ENCODE results near the gene NRG3.
"Not testable (repeated sequence)": the region's sequence is repeated elsewhere in the genome, so short reads cannot be mapped to it uniquely, and the experiment has no call there.

NRG3 gene

GRCh38 chr10:82574081-82574480 is 699.1 kb downstream of the NRG3 start:
- no peak for DNase-seq (ENCODE audit: low read depth in 2 of 2)

DNA sequence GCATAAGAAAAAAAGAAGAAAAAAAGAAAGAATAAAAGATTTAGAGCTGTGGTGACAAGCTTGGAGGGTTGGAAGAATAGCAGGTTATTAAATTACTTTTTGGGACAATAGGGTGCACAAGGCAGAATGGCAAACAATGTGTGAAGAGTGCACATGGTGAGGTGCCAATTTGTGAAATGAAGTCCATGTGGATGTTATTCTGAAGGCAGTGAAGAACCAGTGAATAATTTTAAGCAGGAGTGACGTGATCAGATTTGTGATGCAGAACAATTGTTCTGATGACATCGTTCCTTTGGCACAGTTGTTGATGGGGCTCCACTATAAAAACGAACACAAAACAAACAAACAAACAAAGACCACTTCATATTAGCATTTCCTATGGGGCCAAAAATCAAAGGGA is 700.3 kb downstream of the NRG3 start:
- DNase-seq (ENCODE audit: low read depth in 2 of 2), result no peak

- no peak for DNase-seq (ENCODE audit: low read depth in 2 of 2)
Measured at GRCh38 chr10:82576093-82576492, 701.1 kb downstream of the NRG3 start.

DNA sequence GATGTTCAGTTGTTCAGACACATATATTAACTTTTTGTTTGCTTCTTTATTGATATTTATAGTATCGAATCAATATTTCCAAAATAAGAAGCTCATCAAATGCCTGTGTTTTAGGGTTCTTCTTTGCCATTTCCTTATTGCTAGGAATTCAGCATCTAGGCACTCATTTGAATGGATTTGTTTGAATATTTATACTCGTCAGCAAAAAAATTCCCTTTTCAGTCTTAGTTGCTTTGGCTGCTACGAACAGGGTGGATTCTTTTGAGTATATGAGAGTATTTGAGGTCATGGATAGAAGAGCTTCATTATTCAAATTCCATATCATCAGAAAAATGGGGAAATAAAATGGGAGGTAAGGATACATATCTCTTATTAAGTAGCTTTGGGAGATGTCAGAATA is 706.9 kb downstream of the NRG3 start:
- DNase-seq (ENCODE audit: low read depth in 2 of 2), result no peak

- DNase-seq (ENCODE audit: low read depth in 2 of 2), result no peak
Measured at GRCh38 chr10:82591421-82591820, 716.4 kb downstream of the NRG3 start.

DNA sequence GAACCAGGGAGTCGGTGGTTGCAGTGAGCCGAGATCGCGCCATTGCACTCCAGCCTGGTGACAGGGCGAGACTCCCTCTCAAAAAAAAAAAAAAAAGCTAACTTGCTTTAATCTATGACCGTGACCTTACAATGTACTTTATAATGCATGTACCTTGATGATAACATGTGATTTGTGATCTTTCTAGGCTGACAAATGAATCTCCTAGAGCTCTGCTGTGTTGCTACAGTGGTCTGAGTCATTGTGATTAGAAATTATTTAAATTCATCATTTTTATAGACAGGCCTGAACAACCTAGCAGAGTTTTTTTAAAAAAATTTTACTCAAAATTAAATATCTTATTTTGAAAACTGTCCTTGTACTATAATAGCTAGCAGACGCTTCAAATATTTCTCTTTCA is 722.8 kb downstream of the NRG3 start:
- DNase-seq (ENCODE audit: low read depth in 2 of 2), result no peak

DNA sequence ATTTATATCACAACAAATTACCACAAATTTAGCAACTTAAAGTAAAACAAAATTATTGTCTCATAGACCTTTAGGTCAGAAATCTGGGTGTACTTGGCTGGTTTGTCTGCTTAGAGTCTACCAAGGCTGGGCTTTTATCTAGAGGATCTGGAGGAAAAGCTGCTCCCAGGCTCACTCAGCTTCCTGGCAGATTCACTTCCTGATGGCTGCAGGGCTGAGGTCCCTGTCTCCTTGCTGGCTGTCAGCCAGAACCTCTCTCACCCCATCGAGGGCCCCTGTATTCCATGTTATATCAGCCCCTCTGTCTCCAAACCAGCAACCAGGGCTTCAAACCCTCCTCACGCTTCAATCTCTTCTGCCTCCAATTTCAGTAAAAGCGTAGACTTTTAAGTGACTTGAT is 734.9 kb downstream of the NRG3 start:
- no peak for DNase-seq (ENCODE audit: low read depth in 2 of 2)

- no peak for DNase-seq (ENCODE audit: low read depth in 2 of 2)
Measured at GRCh38 chr10:82618007-82618406, 743.0 kb downstream of the NRG3 start.

DNA sequence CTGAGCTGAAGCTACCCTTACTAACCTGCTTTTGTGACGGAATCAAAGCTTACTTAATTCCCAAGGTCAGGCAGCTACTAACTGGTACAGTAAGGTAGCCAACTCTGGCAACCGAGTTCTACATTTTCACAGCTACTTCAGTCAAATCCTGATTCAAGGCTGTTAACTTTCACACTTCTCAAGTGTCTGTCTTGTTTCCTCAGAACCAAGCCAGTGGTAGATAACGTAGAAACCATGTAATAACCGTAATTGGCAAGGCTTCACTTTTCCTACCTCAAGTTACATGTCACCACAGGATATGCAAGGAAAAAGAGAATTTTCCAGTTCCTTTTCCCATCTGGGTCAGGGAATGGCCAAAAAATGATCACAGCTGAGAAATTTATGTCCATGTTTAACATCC is 746.7 kb downstream of the NRG3 start:
- no peak for DNase-seq (ENCODE audit: low read depth in 2 of 2)

- no peak for DNase-seq (ENCODE audit: low read depth in 2 of 2)
Measured at GRCh38 chr10:82622479-82622878, 747.5 kb downstream of the NRG3 start.

DNA sequence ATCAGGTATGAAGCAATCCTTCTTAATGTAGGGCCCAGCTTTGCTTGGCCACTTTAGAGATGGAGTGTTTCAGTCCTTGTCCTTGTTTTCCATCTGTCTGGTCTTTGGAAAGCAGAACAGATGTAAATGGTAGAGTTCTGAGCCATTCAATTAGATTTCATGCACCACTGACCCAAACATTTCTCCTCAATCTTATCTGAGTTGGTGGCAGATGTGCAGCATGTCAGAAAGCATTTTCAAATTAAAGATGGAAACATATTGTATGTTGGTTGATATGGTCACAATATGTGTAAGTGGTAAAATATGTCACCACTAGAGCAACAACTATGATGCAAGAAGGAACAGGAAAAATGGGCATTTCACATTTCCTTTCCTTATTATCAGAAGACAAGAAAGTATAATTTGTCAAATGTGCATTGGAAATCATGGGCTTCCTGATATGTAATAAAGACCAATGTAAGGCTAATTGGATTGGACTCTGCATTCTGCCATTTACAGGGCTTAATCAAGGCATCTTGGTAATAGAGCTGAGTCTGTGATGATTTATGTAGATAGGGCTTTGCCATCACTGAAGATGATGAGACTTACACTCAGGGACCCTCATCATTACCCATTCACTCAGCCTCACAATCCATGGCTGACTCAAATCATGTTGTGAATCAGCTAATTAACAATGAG is 750.7 kb downstream of the NRG3 start:
- DNase-seq (ENCODE audit: low read depth in 2 of 2), result no peak

DNA sequence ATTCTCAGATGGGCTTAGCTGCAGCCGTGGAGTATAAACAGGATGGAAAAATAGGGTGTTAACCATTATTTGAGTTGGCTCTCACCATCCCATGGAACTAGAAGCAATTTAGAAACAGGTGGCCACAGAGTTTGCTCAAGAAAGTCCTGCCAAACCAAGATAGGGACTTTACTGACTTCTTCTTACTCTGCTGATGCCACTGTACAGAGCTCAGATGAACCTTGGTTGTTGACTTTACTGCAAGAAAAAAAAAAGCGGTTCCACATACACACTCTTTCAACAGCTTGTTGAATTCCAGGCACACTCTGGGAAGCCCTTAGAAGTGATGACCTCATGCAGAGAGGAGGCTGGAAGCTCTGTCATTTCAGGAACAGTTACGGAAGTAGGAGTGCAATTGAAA is 753.4 kb downstream of the NRG3 start:
- no peak for DNase-seq (ENCODE audit: low read depth in 2 of 2)

DNA sequence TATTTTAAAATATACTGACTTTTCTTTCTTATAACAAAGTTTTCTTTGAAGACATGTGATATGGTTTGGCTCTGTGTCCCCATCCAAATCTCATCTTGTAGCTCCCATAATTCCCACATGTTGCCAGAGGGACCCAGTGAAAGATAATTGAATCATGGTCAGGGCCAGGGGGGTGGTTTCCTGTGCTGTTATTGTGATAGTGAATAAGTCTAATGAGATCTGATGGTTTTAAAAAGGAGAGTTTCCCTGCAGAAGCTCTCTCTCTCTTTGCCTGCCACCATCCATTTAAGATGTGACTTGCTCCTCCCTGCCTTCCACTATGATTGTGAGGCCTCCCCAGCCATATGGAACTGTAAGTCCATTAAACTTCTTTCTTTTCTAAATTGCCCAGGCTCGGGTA is 768.1 kb downstream of the NRG3 start:
- DNase-seq (ENCODE audit: low read depth in 2 of 2), result no peak

GRCh38 chr10:82643601-82644000 is 768.6 kb downstream of the NRG3 start:
- no peak for DNase-seq (ENCODE audit: low read depth in 2 of 2)

GRCh38 chr10:82645221-82645620 is 770.2 kb downstream of the NRG3 start:
- DNase-seq (ENCODE audit: low read depth in 2 of 2), result no peak

DNA sequence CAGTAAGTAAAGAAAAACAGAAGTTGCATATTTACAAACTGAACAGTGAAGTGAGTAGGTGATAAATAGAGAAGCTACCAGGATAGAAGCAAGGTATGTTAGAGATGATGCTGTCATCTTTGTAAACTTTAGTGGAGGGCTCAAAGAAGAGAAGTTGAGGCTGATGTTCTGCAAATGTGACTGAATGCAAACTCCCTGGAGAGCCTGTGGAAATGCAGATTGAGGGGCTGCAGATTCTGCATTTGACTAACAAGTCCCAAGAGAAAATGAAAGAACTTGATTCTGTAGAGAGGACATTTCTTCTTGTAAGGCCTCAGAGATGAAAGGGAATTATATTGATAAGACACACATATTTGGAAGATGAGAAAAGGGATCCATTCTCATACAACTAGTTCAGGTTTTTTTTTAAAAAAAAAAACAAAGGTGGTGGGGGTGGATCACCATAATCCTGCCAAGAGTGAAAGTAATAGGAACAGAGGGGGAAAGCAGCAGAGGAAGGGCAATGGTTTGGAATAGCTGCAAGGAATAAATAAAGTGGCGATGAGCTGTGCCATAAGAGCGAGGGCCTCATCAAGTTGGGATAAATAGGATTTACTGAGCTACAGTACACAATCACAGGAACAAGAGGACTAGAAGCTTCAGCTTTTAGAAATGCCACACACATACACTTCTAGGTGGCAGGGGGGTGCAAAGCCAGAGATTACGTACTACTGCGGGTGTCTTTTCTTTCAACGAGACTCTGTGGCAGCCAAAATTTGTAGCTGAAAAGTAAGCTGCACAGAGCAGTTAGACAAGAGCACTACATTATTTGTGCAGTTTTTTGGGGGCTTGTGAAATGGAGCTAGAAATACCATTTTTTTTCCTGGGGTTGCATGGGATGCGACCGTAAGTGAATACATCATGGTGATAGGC is 778.5 kb downstream of the NRG3 start:
- no peak for DNase-seq (ENCODE audit: low read depth in 2 of 2)

DNA sequence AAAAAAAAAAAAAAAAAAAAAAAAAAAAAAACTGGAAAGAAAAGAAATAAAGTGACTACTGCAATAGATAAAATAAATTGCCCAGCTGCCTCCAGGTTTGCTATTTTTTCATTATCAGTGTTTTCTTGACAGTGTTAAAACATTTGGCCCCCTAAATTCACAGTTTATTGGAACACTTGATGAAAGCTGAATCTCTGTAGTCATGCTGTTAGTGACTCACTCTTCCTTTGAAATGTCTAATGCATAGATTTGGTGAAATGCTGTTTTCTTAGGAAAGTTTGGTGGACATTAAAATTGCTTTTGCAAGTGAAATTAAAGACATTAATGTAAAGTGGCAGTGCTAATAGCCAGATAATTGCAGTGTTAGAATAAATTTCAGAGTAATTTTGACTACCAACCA is 785.2 kb downstream of the NRG3 start:
- no peak for DNase-seq (ENCODE audit: low read depth in 2 of 2)

GRCh38 chr10:82660986-82661385 is 786.0 kb downstream of the NRG3 start:
- no peak for DNase-seq (ENCODE audit: low read depth in 2 of 2)

- DNase-seq (ENCODE audit: low read depth in 2 of 2), result no peak
Measured at GRCh38 chr10:82661701-82662100, 786.7 kb downstream of the NRG3 start.

- no peak for DNase-seq (ENCODE audit: low read depth in 2 of 2)
Measured at GRCh38 chr10:82668221-82668895, 793.4 kb downstream of the NRG3 start.

DNA sequence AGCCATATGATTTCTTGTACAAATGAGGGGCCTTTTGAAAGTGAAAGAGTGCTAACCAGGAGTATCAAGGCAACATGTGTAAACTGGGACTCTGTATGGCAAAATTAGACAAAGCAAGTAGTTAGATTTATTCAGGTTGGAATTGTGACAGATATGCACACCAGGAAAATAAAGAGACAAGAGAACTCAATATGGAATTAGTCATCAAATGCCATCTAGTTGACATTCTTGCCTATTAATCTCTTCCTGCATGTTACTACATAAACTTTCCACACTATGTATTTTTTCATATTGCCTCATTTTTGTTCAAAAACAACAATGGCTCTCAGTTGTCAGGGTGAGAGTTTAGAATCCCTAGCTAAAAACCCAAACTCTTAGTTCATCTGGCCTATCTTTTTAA is 799.0 kb downstream of the NRG3 start:
- no peak for DNase-seq (ENCODE audit: low read depth in 2 of 2)

- DNase-seq (ENCODE audit: low read depth in 2 of 2), result not testable (repeated sequence)
Measured at GRCh38 chr10:82677932-82678331, 802.9 kb downstream of the NRG3 start.

GRCh38 chr10:82678451-82678850 is 803.5 kb downstream of the NRG3 start:
- DNase-seq (ENCODE audit: low read depth in 2 of 2), result not testable (repeated sequence)
